DMS153 treated with DMSO at 0.1 percent for 48 hours (cell line): ENCODE data around the gene HPRT1.

ENCODE experiments used
- DNase-seq: peaks from one replicate; lab custom pipeline; 2025; ENCODE audit not compliant: unreplicated experiment; lab: John Stamatoyannopoulos, UW

HPRT1 gene

DNA sequence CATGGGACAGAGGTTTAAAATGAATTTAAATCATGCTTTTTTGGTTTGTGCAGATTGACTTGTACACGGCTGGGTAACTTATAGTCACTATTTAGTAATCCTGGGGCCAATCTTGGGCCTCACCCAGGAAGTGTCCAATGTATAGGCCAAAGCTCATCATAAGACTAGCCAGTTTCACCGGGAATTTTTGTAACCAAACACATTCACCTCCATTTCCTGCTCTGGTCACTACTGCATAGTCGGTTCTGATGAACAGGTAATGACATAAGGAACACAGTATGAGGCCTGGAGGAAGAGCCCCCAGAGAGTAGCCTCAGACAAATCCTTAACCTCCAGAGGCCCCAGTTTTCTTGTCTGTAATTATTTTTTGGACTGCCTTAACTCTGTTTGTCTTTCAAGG, 81.9 kb downstream of the HPRT1 start:
- no peak for DNase-seq

DNA sequence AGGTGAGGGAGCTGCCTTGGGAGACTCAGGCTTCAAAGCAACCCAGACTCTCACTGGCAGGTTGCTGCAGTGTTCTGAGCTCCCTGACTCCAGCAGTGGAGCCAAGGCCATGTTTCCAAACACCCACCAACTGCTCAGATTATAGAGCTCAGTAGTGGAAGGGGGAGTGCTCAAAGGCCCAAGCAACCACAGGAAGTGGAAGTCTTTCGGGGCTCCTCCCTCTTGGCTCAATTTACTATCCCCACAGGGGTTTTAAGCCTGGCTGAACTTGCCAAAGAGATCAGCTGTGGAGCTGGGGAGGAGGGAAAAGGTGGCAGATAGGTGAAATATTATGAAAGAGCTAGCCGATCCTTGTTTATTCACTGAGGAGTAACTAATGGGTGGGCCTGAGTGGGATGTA, 82.5 kb downstream of the HPRT1 start:
- peak; percentile 39 for DNase-seq

GRCh38 chrX:134543288-134543687, 83.3 kb downstream of the HPRT1 start:
- DNase-seq = no peak

DNA sequence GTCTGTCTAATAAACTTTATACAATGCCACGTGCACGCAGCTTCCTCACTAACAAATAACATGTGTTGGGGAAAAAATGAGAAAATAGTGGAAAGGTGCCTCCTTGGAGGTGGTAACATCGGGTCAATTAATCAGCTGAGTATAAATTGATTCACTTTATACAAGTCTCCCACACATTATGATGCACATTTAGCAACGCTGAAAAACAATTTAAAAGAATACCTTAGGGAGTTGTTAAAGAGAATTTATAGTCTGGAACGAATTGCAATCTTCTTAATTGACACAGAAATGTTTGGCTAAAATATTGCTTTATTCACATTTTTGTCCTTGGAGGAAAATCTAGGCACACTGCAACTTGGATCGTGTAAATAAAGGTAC, 84.2 kb downstream of the HPRT1 start:
- DNase-seq = no peak

GRCh38 chrX:134544513-134545151, 84.7 kb downstream of the HPRT1 start:
- no peak for DNase-seq

GRCh38 chrX:134545510-134545909, 85.5 kb downstream of the HPRT1 start:
- DNase-seq = no peak

GRCh38 chrX:134546187-134546586, 86.2 kb downstream of the HPRT1 start:
- DNase-seq = no peak

DNA sequence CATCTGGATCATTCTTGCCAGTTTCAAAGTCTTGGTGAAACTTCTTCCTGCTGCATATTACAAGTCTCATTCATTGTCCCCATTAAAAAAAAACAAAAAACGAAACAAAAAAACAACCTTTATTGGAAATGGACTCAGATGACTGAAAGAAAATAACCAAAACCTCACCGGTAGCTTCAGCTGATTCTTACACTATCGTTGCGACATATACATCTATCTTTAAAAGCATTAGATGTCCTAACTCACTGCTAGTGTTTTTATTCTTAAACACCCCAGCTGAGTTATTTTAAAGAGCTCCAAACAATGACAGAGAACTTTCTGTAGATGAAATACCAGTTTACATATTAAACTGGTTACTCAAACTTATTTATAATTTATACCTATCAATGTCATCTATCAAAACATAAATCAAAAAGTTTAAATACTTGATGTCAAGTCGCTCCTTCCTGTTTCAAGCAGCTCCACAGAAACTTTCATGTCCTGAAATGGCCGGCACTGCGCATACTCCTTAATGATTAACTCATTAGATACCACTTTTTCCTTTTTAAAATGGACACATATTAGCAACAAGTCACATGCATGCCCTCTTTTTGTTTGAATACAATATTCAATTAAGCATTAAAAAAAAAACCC, 87.2 kb downstream of the HPRT1 start:
- no peak for DNase-seq

DNA sequence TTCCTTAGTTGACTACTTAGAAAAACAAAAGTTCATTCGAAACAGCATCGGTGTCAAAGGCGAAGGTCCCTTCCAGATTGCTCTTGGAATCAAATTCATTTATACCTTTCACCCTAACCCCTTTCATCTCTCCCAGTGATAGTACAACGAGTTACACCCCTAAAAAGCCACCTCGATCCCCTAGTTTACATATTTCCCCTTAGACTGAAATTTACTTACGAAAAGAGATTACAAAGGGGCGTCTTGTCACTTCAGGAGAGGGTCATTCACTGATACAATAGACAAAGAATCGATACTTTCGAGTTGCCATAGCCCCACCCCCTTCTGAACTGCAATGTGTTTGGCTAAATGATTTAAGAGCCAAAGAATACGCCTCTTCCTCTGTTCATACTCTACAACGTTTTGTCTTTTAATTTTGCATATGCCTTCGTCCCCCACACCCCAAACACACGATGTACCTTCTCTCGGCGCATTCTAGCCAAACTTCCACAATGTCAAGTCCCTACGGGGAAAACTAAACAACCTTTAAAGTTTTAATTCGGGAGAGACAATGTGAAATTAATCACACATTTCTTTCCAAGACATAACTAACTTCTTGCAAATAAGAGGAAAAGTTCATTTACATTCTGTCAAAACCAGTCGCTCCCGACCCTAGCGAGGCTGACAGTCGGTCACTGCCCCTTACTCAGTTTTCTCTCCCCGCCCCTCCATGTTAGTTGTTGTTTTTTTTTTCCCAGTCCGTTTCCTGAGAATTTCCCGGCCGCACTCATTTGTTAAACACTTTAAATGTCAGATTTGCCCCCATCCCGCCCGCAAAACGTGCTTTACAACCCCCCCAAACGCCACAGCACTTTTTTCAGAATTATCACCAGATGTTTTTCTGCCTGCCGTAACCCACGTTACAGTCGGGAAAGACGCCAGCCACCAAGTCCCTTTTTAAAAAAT, 88.6 kb downstream of the HPRT1 start:
- no peak for DNase-seq
